Mesendoderm (in vitro differentiated cells): ENCODE measurements around the gene FRAT1. TPM values are rescaled to one million over a fixed set of nuclear protein-coding genes. Genes with fewer than 3 reads are reported as not detected.

Experiments used
- DNase-seq: peaks from one replicate; pipeline ENCODE4 v3.0.0; 2013
- H2AK5ac ChIP-seq: 2 replicates; pipeline ENCODE4 v1.6.1; 2013; ENCODE audit warnings: low read length, inconsistent platforms
- H2BK120ac ChIP-seq: 2 replicates; pipeline ENCODE4 v1.6.1; 2013; ENCODE audit warnings: low read depth, mild to moderate bottlenecking, low read length, moderate library complexity, mixed read lengths
- H2BK15ac ChIP-seq: replicated peaks from 2 replicates; pipeline ENCODE4 v1.6.1; 2013; ENCODE audit warnings: low read depth, mild to moderate bottlenecking, moderate library complexity
- H2BK5ac ChIP-seq: 2 replicates; pipeline ENCODE4 v1.6.1; 2013; ENCODE audit warnings: low read length, inconsistent platforms
- H3K18ac ChIP-seq: 2 replicates; pipeline ENCODE4 v1.6.1; 2013; ENCODE audit warnings: mild to moderate bottlenecking, low read length, mixed read lengths
- H3K23ac ChIP-seq: one replicate; pipeline ENCODE4 v1.6.1; 2013; ENCODE audit warnings: low read length
- H3K27ac ChIP-seq: 2 replicates; pipeline ENCODE4 v1.5.1; 2013; ENCODE audit warnings: low read depth, mild to moderate bottlenecking, inconsistent platforms, low read length, moderate library complexity
- H3K27me3 ChIP-seq: 2 replicates; pipeline ENCODE4 v1.6.1; 2013; ENCODE audit warnings: low read length, control low read depth, mild to moderate bottlenecking, inconsistent platforms; ENCODE audit not compliant: insufficient read depth, poor library complexity
- H3K36me3 ChIP-seq: 2 replicates; pipeline ENCODE4 v1.6.1; 2013; ENCODE audit warnings: low read length, inconsistent platforms; ENCODE audit not compliant: control insufficient read depth, insufficient read depth
- H3K4ac ChIP-seq: one replicate; pipeline ENCODE4 v1.6.1; 2013; ENCODE audit warnings: low read depth, mild to moderate bottlenecking, low read length, moderate library complexity
- H3K4me1 ChIP-seq: 2 replicates; pipeline ENCODE4 v1.6.1; 2013; ENCODE audit warnings: low read depth, low read length, inconsistent platforms; ENCODE audit not compliant: control insufficient read depth
- H3K4me2 ChIP-seq: 2 replicates; pipeline ENCODE4 v1.6.1; 2013; ENCODE audit warnings: low read length
- H3K4me3 ChIP-seq: 2 replicates; pipeline ENCODE4 v1.5.1; 2013; ENCODE audit warnings: mild to moderate bottlenecking, low read length
- H3K56ac ChIP-seq: one replicate; pipeline ENCODE4 v1.6.1; 2013; ENCODE audit warnings: low read length
- H3K79me1 ChIP-seq: 2 replicates; pipeline ENCODE4 v1.6.1; 2013; ENCODE audit warnings: low read length, inconsistent platforms
- H3K79me2 ChIP-seq: 2 replicates; pipeline ENCODE4 v1.6.1; 2013; ENCODE audit warnings: mild to moderate bottlenecking, low read length; ENCODE audit not compliant: control insufficient read depth, insufficient read depth
- H3K9ac ChIP-seq: 2 replicates; pipeline ENCODE4 v1.6.1; 2013; ENCODE audit warnings: low read length, inconsistent platforms
- H4K5ac ChIP-seq: one replicate; pipeline ENCODE4 v1.6.1; 2013; ENCODE audit warnings: low read length
- H4K8ac ChIP-seq: one replicate; pipeline ENCODE4 v1.6.1; 2013; ENCODE audit warnings: low read depth, mild to moderate bottlenecking, control low read depth, low read length, moderate library complexity
- WGBS: extraction: QIAGEN DNeasy Blood & Tissue Kit; methylation state at CpG from one replicate; pipeline ENCODE4 v1.1.7; 2013; ENCODE audit warnings: low lambda C conversion rate, missing lambda C conversion rate; ENCODE audit not compliant: insufficient coverage; ENCODE audit errors: extremely low coverage; 5-methylcytosine and 5-hydroxymethylcytosine counted together
- small RNA-seq: library from polyadenylated mRNA; stranded (forward); fragments of <200 nt; extraction: miRNeasy Mini kit (QIAGEN cat#:217004); gene quantifications from one replicate; pipeline ENCODE3, GENCODE V24; 2013; ENCODE audit not compliant: insufficient read depth

FRAT1 gene

DNA sequence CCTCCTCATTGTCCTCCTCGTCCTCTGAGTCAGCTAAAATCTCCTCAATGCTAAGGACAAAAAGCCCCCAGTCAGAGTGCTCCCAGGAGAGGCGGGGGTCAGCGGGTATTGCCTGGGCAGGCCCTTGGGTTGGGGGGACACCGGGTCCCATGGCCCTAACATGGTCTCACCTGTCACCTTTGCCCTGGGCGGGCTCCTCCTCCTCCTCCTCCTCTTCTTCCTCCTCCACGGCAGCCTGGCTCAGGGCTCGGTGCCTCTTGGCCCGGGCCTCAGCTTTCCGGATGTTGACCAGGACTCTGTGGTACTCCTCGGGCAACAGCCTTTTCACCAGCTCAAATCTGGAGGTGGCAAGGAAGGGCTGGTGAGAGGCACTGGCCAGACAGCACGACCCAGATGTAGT lies 47.5 kb downstream of the FRAT1 start:
- no peaks in the 10 kb centered on the region for H3K4me1 ChIP-seq
- no peak overlapping the region for H3K4me2 ChIP-seq
- DNase-seq, result no peak
- no peak overlapping the region for H2AK5ac ChIP-seq
- no CpG with 5 or more reads among the region's 11 CpGs for WGBS
- no peak overlapping the region for H4K5ac ChIP-seq
- no peak overlapping the region for H3K56ac ChIP-seq
- no peaks in the 10 kb centered on the region for H3K27me3 ChIP-seq
- H3K79me2 ChIP-seq, result no peaks in the 10 kb centered on the region
- H3K36me3 ChIP-seq, result peaks cover 26% of the 10 kb centered on the region
- no peaks in the 10 kb centered on the region for H3K79me1 ChIP-seq
- no peak overlapping the region for H3K23ac ChIP-seq
- H3K27ac ChIP-seq, result no peak overlapping the region
- no peak overlapping the region for H3K9ac ChIP-seq
- H4K8ac ChIP-seq, result no peak overlapping the region
- no peak overlapping the region for H3K18ac ChIP-seq
- no peak overlapping the region for H3K4ac ChIP-seq
- no peak overlapping the region for H2BK120ac ChIP-seq
- no peak overlapping the region for H3K4me3 ChIP-seq
- no peak overlapping the region for H2BK5ac ChIP-seq
- no peak overlapping the region for H2BK15ac ChIP-seq

DNA sequence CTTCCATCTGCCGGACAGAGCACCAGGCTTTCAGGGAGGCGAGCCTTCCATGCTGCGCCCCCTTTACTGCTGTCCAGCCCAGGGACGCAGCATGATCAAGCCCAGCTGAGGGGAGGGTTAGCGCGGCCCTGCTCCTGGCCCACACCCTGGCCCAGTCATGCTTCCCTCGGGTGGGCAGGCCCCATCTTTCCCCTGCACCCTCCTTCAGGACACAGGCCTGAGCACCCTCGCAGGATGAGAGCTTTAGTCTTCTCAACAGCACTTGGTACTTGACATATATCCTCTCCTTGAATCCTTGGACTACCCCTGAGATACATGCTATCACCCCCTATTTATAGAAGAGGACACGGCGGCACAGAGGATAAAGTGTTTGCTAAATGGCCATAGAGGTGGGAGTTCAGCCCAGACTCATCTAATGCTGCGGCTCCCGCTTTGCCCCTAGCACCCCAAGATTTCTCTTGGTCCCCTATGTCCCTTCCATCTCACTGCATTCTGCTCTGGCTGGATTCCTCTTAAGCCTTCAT lies 48.1 kb downstream of the FRAT1 start:
- H3K56ac ChIP-seq, result no peak overlapping the region
- no peaks in the 10 kb centered on the region for H3K79me2 ChIP-seq
- H3K18ac ChIP-seq, result no peak overlapping the region
- H3K4ac ChIP-seq, result no peak overlapping the region
- no peaks in the 10 kb centered on the region for H3K4me1 ChIP-seq
- no peak overlapping the region for H2BK15ac ChIP-seq
- H2BK5ac ChIP-seq, result no peak overlapping the region
- H2BK120ac ChIP-seq, result no peak overlapping the region
- peaks cover 29% of the 10 kb centered on the region for H3K36me3 ChIP-seq
- H2AK5ac ChIP-seq, result no peak overlapping the region
- no peak overlapping the region for H4K8ac ChIP-seq
- no peak overlapping the region for H3K4me3 ChIP-seq
- H3K9ac ChIP-seq, result no peak overlapping the region
- H3K4me2 ChIP-seq, result no peak overlapping the region
- WGBS, result no CpG with 5 or more reads among the region's 12 CpGs
- no peak for DNase-seq
- no peak overlapping the region for H3K23ac ChIP-seq
- no peak overlapping the region for H3K27ac ChIP-seq
- H4K5ac ChIP-seq, result no peak overlapping the region
- no peaks in the 10 kb centered on the region for H3K27me3 ChIP-seq
- H3K79me1 ChIP-seq, result no peaks in the 10 kb centered on the region

Small RNAs within 50 kb of the gene (small RNA-seq; reads per million reads assigned to genes)
- gene RF00017, result not detected
